ENCODE data around the gene APOBEC4.
"Not testable (repeated sequence)": the region's sequence is repeated elsewhere in the genome, so short reads cannot be mapped to it uniquely, and the experiment has no call there.

DNA sequence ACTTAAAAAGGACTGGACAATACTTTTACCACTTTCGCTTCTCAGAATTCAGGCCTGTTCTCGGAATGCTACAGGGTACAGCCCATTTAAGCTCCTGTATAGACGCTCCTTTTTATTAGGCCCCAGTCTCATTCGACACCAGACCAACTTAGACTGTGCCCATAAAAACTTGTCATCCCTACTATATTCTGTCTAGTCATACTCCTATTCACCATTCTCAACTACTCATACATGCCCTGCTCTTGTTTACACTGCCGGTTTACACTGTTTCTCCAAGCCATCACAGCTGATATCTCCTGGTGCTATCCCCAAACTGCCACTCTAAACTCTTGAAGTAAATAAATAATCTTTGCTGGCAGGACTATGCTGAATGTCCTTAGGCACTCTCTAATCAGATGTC, 34.9 kb downstream of the APOBEC4 start:
- TF ChIP-seq, protein P1, sequence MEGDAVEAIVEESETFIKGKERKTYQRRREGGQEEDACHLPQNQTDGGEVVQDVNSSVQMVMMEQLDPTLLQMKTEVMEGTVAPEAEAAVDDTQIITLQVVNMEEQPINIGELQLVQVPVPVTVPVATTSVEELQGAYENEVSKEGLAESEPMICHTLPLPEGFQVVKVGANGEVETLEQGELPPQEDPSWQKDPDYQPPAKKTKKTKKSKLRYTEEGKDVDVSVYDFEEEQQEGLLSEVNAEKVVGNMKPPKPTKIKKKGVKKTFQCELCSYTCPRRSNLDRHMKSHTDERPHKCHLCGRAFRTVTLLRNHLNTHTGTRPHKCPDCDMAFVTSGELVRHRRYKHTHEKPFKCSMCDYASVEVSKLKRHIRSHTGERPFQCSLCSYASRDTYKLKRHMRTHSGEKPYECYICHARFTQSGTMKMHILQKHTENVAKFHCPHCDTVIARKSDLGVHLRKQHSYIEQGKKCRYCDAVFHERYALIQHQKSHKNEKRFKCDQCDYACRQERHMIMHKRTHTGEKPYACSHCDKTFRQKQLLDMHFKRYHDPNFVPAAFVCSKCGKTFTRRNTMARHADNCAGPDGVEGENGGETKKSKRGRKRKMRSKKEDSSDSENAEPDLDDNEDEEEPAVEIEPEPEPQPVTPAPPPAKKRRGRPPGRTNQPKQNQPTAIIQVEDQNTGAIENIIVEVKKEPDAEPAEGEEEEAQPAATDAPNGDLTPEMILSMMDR (conservative IDR thresholded peaks at IDR 0.05) = not testable (repeated sequence)
- TF ChIP-seq ZFX (IDR thresholded peaks at IDR 0.05) = not testable (repeated sequence)

Measured in C4-2B (cell line).